Ascending aorta (tissue), 2 donors: ENCODE results near the gene PHF23. TPM values are rescaled to one million over a fixed set of nuclear protein-coding genes. Genes with fewer than 3 reads are reported as not detected.

Experiments used
- DNase-seq, 2 donors: peaks; one replicate each; pipeline ENCODE4 v3.0.0-alpha.2; 2019; ENCODE audit warnings: low spot score in 2 of 2
- H3K27ac ChIP-seq, 2 donors: fragments of 200-600 bp; sonication (generic); one replicate each; pipeline ENCODE4 v1.5.1; 2016 to 2017; ENCODE audit warnings: mild to moderate bottlenecking in 1 of 2
- H3K27me3 ChIP-seq: fragments of 200-600 bp; sonication (generic); one replicate; pipeline ENCODE4 v1.5.1; 2017
- H3K36me3 ChIP-seq, 2 donors: fragments of 200-600 bp; sonication (generic); one replicate each; pipeline ENCODE4 v1.5.1; 2016
- H3K4me1 ChIP-seq, 2 donors: fragments of 200-600 bp; sonication (generic); one replicate each; pipeline ENCODE4 v1.5.1; 2016 to 2017; ENCODE audit warnings: mild to moderate bottlenecking in 1 of 2
- H3K4me3 ChIP-seq, 2 donors: fragments of 200-600 bp; sonication (generic); one replicate each; pipeline ENCODE4 v1.5.1; 2016 to 2017; ENCODE audit warnings: mild to moderate bottlenecking in 1 of 2
- H3K9me3 ChIP-seq, 2 donors: fragments of 200-600 bp; sonication (generic); one replicate each; pipeline ENCODE4 v1.5.1; 2016
- CTCF ChIP-seq, 3 experiments: fragments of 200-600 bp in 2 of 3; fragments of 450-650 bp in 1 of 3; sonication (generic) in 2 of 3; IDR thresholded peaks; one replicate each; pipeline ENCODE4 v1.5.1; 2016 to 2019; ENCODE audit warnings: antibody characterized with exemption in 3 of 3, mild to moderate bottlenecking in 1 of 3, moderate library complexity in 1 of 3
- intact Hi-C: fragments of 100-400 bp; cut with DNase I; formaldehyde crosslinking; loops from one replicate; pipeline ENCODE4 v1.15.1; 2023
- total RNA-seq: library from RNA; depleted of rRNA; stranded (reverse); fragments of >200 nt; gene quantifications from one replicate; pipeline ENCODE4 v1.1.0, GENCODE V29; 2016

Gene PHF23
- total RNA-seq, 1 donor from 2014 or later, result 13.3 TPM

- DNase-seq, result no peak
- Histone ChIP-seq H3K9me3 (no peaks in the 10 kb centered on the region), H3K4me1 (no peaks in the 10 kb centered on the region), H3K27ac (no peak overlapping the region), H3K4me3 (no peak overlapping the region), H3K27me3 (no peaks in the 10 kb centered on the region), H3K36me3 (peaks cover 84% of the 10 kb centered on the region in 2 donors)
- intact Hi-C loops, result no loop called here
- no peak for TF ChIP-seq CTCF (IDR thresholded peaks at IDR 0.05)
Observed at GRCh38 chr17:7226721-7227710, 12.2 kb downstream of the PHF23 start.

GRCh38 chr17:7225711-7226331 lies 13.4 kb downstream of the PHF23 start:
- Histone ChIP-seq H3K27me3 (no peaks in the 10 kb centered on the region), H3K27ac (no peak overlapping the region), H3K36me3 (peaks cover 85 to 86% of the 10 kb centered on the region in 2 donors), H3K4me3 (no peak overlapping the region), H3K4me1 (peaks cover 2 to 10% of the 10 kb centered on the region in 2 donors), H3K9me3 (no peaks in the 10 kb centered on the region)
- intact Hi-C loops, result no loop called here
- no peak for DNase-seq
- TF ChIP-seq CTCF (IDR thresholded peaks at IDR 0.05), result no peak

- H3K4me3 ChIP-seq, result no peak overlapping the region
- TF ChIP-seq CTCF (IDR thresholded peaks at IDR 0.05), result no peak
- no peak for DNase-seq
- no peaks in the 10 kb centered on the region for H3K9me3 ChIP-seq
- no peak overlapping the region for H3K27ac ChIP-seq
- peaks cover 76 to 77% of the 10 kb centered on the region in 2 donors for H3K36me3 ChIP-seq
- intact Hi-C loops, result no loop called here
- H3K27me3 ChIP-seq, result no peaks in the 10 kb centered on the region
- H3K4me1 ChIP-seq, result peaks cover 2 to 13% of the 10 kb centered on the region in 2 donors
Observed at GRCh38 chr17:7224661-7225111, 14.6 kb downstream of the PHF23 start.

- Histone ChIP-seq H3K27ac (no peak overlapping the region), H3K4me3 (no peak overlapping the region), H3K9me3 (no peaks in the 10 kb centered on the region), H3K4me1 (peaks cover 2 to 16% of the 10 kb centered on the region in 2 donors), H3K36me3 (peaks cover 70 to 71% of the 10 kb centered on the region in 2 donors), H3K27me3 (no peaks in the 10 kb centered on the region)
- intact Hi-C loops, result no loop called here
- DNase-seq, result no peak
- no peak for TF ChIP-seq CTCF (IDR thresholded peaks at IDR 0.05)
Observed at GRCh38 chr17:7224110-7224509, 15.1 kb downstream of the PHF23 start.

- Histone ChIP-seq H3K4me1 (peaks cover 2 to 21% of the 10 kb centered on the region in 2 donors), H3K36me3 (peaks cover 64% of the 10 kb centered on the region in 2 donors), H3K27ac (no peak overlapping the region), H3K9me3 (no peaks in the 10 kb centered on the region), H3K27me3 (no peaks in the 10 kb centered on the region), H3K4me3 (no peak overlapping the region)
- DNase-seq, result no peak
- intact Hi-C loops, result no loop called here
- TF ChIP-seq CTCF (IDR thresholded peaks at IDR 0.05), result no peak
Observed at GRCh38 chr17:7223375-7223774, 15.9 kb downstream of the PHF23 start.
